Activated CD8-positive, alpha-beta T cell treated with anti-CD3 and anti-CD28 coated beads for 36 hours (primary cell): ENCODE results near the gene EXOSC10. TPM values are rescaled to one million over a fixed set of nuclear protein-coding genes. Genes with fewer than 3 reads are reported as not detected.

Source experiments
- ATAC-seq: fragments of 200-7000 bp; cut with Tn5 transposase; one replicate; pipeline ENCODE4 v1.10.0; 2021; ENCODE audit warnings: mild to moderate bottlenecking, moderate library complexity
- CTCF ChIA-PET: fragments of 350-600 bp; sonication (Branson Sonifier 250); formaldehyde crosslinking; loops from one replicate; lab custom pipeline; 2021; ENCODE audit warnings: antibody characterized with exemption; lab: Charles Lee
- POLR2A ChIA-PET: fragments of 350-600 bp; sonication (Branson Sonifier 250); formaldehyde crosslinking; loops from one replicate; lab custom pipeline; 2021; ENCODE audit warnings: antibody characterized with exemption; lab: Charles Lee
- DNase-seq: peaks from one replicate; pipeline ENCODE4 v3.0.0-alpha.2; 2020
- H3K27ac Mint-ChIP-seq: one replicate; pipeline ENCODE4 v1.8.0; 2021; ENCODE audit warnings: mild to moderate bottlenecking, mixed read lengths
- H3K27me3 Mint-ChIP-seq: one replicate; pipeline ENCODE4 v1.8.0; 2021; ENCODE audit warnings: mixed read lengths
- H3K36me3 Mint-ChIP-seq: one replicate; pipeline ENCODE4 v1.8.0; 2021; ENCODE audit warnings: low read depth, mixed read lengths
- H3K4me1 Mint-ChIP-seq: one replicate; pipeline ENCODE4 v1.8.0; 2021; ENCODE audit warnings: low read depth, mixed read lengths
- H3K4me3 Mint-ChIP-seq: one replicate; pipeline ENCODE4 v1.8.0; 2021; ENCODE audit warnings: mild to moderate bottlenecking, moderate library complexity, mixed read lengths
- H3K9me3 Mint-ChIP-seq: one replicate; pipeline ENCODE4 v1.8.0; 2021; ENCODE audit warnings: mixed read lengths
- CTCF ChIP-seq: fragments of 200-600 bp; IDR thresholded peaks from one replicate; pipeline ENCODE4 v1.8.0; 2022; ENCODE audit warnings: antibody characterized with exemption, mild to moderate bottlenecking
- intact Hi-C: fragments of 100-400 bp; cut with micrococcal nuclease; formaldehyde crosslinking; loops from one replicate; pipeline ENCODE4 v1.10.0; 2022
- total RNA-seq, 2 experiments: library from RNA; stranded (reverse); gene quantifications; one replicate each; pipeline ENCODE4 v1.2.3, GENCODE V29; 2021

Gene EXOSC10
- total RNA-seq: 10 to 100 TPM; 66.6 to 69.8 TPM

DNA sequence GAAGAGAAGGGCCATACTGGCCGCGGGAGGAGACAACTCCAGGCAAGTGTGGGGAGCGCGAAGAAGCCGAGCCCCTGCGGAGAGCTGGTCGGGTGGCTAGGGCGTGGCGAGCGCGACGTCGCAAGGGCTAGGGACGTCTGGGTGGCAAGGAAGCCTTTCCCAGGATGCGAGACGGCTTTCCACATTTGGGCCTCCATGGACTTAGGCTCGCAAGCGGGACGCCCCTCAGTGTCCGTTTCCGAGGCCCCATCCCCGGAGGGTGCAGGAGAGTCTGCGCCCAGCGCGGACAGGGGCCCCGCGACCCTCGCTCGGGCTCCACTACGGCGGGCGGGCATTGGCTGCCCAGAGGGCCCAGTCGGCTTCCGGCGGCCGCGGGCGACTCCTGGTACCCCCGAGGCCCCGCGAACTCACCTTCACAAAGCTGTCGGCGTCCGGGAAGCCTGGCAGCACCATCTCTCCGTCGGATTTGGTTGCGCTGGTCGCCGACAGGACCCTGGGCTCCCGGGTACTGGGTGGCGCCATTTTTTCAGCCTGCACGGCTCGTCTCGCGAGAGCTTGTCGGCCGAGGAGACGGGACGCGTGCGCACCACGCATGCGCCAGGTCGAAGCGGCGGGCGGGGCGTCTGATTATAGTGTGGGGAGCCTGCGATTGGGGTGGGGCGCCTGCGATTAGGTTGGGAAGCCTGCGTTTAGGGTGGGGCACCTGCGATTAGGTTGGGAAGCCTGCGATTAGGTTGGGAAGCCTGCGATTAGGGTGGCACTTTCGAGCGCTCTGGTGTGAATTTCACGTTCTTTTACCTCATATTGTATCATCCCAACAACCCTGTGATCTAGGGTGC is at the start of gene EXOSC10:
TSS of gene EXOSC10 (minus strand) at position 560 of the 839 bp plus-strand sequence. CDS start at position 522, 38 bp downstream.
- Mint-ChIP-seq H3K4me1 (peaks cover 11% of the 10 kb centered on the region), H3K27ac (peak within 1 kb of the TSS; percentile 95), H3K27me3 (no peaks in the 10 kb centered on the region), H3K9me3 (no peaks in the 10 kb centered on the region), H3K36me3 (peaks cover 14% of the 10 kb centered on the region), H3K4me3 (peak within 1 kb of the TSS; percentile 91)
- ChIA-PET CTCF (interaction anchor here (1.0 to 6.8 kb wide), 8 partner anchors 8 to 551 kb away, joined by 3 to 74 read pairs (median 6); no protein-coding TSS in a partner anchor), POLR2A (interaction anchor here (0.6 to 2.5 kb wide), 19 partner anchors 8 to 808 kb away, joined by 3 to 13 read pairs (median 4); partner anchors contain the start of genes SRM and TARDBP)
- ATAC-seq (peak; percentile 97), DNase-seq (peak; percentile 95)
- intact Hi-C loops: no loop called here
- TF ChIP-seq CTCF: no peak

DNA sequence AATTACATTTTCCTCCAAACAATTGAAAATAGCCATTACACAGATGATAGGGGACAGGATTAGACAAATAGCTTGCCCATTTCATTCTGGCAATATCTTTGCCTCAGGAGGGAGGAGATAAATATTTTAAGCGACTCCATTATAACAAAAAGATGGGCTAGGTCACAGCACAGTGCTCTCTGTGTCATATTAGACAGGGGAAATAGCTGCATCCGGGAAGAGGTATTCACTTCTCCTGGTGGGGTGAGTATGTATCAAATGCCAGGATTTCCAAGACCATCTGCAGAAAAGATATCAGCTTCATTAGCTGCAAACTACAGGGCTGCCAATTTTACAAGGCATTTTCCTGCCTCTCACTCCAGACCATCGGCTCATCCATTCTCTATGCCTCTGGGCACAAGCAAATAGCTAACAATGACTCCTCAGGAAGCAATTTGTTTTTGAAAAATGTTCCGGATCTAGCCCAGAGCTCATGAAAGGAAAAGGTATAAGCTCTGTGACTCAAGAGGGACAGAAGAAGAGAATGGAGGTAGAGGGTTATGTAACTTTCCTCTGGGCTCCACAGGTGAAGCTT is 47.6 kb upstream of the EXOSC10 start:
- DNase-seq (no peak), ATAC-seq (no peak)
- ChIA-PET CTCF (interaction anchor here (1.6 to 2.0 kb wide), 2 partner anchors 11 to 110 kb away, joined by 3 to 13 read pairs; no protein-coding TSS in a partner anchor), POLR2A (interaction anchor here (0.7 kb wide), 1 partner anchor 22 kb away, joined by 3 read pairs; no protein-coding TSS in a partner anchor)
- Mint-ChIP-seq H3K27ac (no peak overlapping the region), H3K9me3 (no peaks in the 10 kb centered on the region), H3K4me3 (no peak overlapping the region), H3K4me1 (peaks cover 26% of the 10 kb centered on the region), H3K36me3 (peaks cover 25% of the 10 kb centered on the region), H3K27me3 (no peaks in the 10 kb centered on the region)
- intact Hi-C loops: no loop called here
- TF ChIP-seq CTCF: no peak

GRCh38 chr1:11145741-11146140 is 46.1 kb upstream of the EXOSC10 start:
- Mint-ChIP-seq H3K27ac (no peak overlapping the region), H3K4me1 (peaks cover 26% of the 10 kb centered on the region), H3K36me3 (peaks cover 27% of the 10 kb centered on the region), H3K9me3 (no peaks in the 10 kb centered on the region), H3K4me3 (no peak overlapping the region), H3K27me3 (no peaks in the 10 kb centered on the region)
- ATAC-seq: no peak
- intact Hi-C loops: no loop called here
- CTCF ChIA-PET: interaction anchor here (0.8 to 0.9 kb wide), 2 partner anchors 107 to 108 kb away, joined by 3 to 4 read pairs; no protein-coding TSS in a partner anchor
- POLR2A ChIA-PET: interaction anchor here (1.1 kb wide), 1 partner anchor 24 kb away, joined by 3 read pairs; no protein-coding TSS in a partner anchor
- no peak for DNase-seq
- no peak for TF ChIP-seq CTCF

- Mint-ChIP-seq H3K36me3 (peaks cover 25% of the 10 kb centered on the region), H3K27ac (peak overlapping the region; percentile 86), H3K27me3 (no peaks in the 10 kb centered on the region), H3K4me1 (peaks cover 26% of the 10 kb centered on the region), H3K9me3 (no peaks in the 10 kb centered on the region), H3K4me3 (no peak overlapping the region)
- CTCF ChIA-PET: interaction anchor here (1.1 to 1.3 kb wide), 2 partner anchors 107 to 113 kb away, joined by 3 to 6 read pairs; no protein-coding TSS in a partner anchor
- POLR2A ChIA-PET: interaction anchor here (0.7 to 1.1 kb wide), 2 partner anchors 23 to 1342 kb away, joined by 3 read pairs; no protein-coding TSS in a partner anchor
- DNase-seq (no peak), ATAC-seq (no peak)
- intact Hi-C loops: no loop called here
- no peak for TF ChIP-seq CTCF
These were observed 45.0 kb upstream of the EXOSC10 start for GRCh38 chr1:11144570-11145256.
